Measurements from ENCODE around the gene COMT. TPM values are rescaled to one million over a fixed set of nuclear protein-coding genes. Genes with fewer than 3 reads are reported as not detected.

Gene COMT
- total RNA-seq, 2 experiments from 2014 or later = 90.8 to 112 TPM

Small RNA genes within 50 kb of the gene (microRNA-seq; reads per million reads assigned to microRNA genes)
- 2.3 reads per million for gene MIR4761 (ENCODE audit: borderline replicate concordance)

Other genes with a start within 250 kb of the COMT start
- 1.2 TPM in 1 of 2 replicates, not detected in the other for gene SEPTIN5, start 227.3 kb upstream of the COMT start, total RNA-seq (2014; rRNA removed; shearing (Covaris generic))
- gene SEPTIN5, start 227.3 kb upstream of the COMT start, total RNA-seq (2022) = not detected in 2 replicates
- not detected in 2 replicates for gene GP1BB, start 218.2 kb upstream of the COMT start, total RNA-seq (2014; rRNA removed; shearing (Covaris generic))
- gene GP1BB, start 218.2 kb upstream of the COMT start, total RNA-seq (2022) = not detected in 2 replicates
- gene TBX1, start 181.0 kb upstream of the COMT start, total RNA-seq (2014; rRNA removed; shearing (Covaris generic)) = not detected in 2 replicates
- 0.23 TPM in 1 of 2 replicates, not detected in the other for gene TBX1, start 181.0 kb upstream of the COMT start, total RNA-seq (2022)
- gene GNB1L, start 86.9 kb upstream of the COMT start, total RNA-seq (2014; rRNA removed; shearing (Covaris generic)) = 21.2 and 26.7 TPM in 2 replicates
- gene GNB1L, start 86.9 kb upstream of the COMT start, total RNA-seq (2022) = 12.9 and 13.1 TPM in 2 replicates
- 25.5 and 28.2 TPM in 2 replicates for gene RTL10, start 86.9 kb upstream of the COMT start, total RNA-seq (2014; rRNA removed; shearing (Covaris generic))
- 26.1 and 26.2 TPM in 2 replicates for gene RTL10, start 86.9 kb upstream of the COMT start, total RNA-seq (2022)
- gene TXNRD2, start within 50 bp of the COMT start, total RNA-seq (2014; rRNA removed; shearing (Covaris generic)) = 24.1 and 28.9 TPM in 2 replicates
- gene TXNRD2, start within 50 bp of the COMT start, total RNA-seq (2022) = 23.5 and 24.7 TPM in 2 replicates
- gene ARVCF, start 75.1 kb downstream of the COMT start, total RNA-seq (2014; rRNA removed; shearing (Covaris generic)) = 1.8 and 2.9 TPM in 2 replicates
- 3.8 and 3.9 TPM in 2 replicates for gene ARVCF, start 75.1 kb downstream of the COMT start, total RNA-seq (2022)
- gene TANGO2, start 79.3 kb downstream of the COMT start, total RNA-seq (2014; rRNA removed; shearing (Covaris generic)) = 12.3 and 18.3 TPM in 2 replicates
- 23.3 and 25.0 TPM in 2 replicates for gene TANGO2, start 79.3 kb downstream of the COMT start, total RNA-seq (2022)
- gene DGCR8, start 138.5 kb downstream of the COMT start, total RNA-seq (2014; rRNA removed; shearing (Covaris generic)) = 49.5 and 53.4 TPM in 2 replicates
- gene DGCR8, start 138.5 kb downstream of the COMT start, total RNA-seq (2022) = 68.2 and 75.6 TPM in 2 replicates
- gene RANBP1, start 174.3 kb downstream of the COMT start, total RNA-seq (2014; rRNA removed; shearing (Covaris generic)) = 570 and 652 TPM in 2 replicates
- 398 and 406 TPM in 2 replicates for gene RANBP1, start 174.3 kb downstream of the COMT start, total RNA-seq (2022)
- gene TRMT2A, start 175.5 kb downstream of the COMT start, total RNA-seq (2014; rRNA removed; shearing (Covaris generic)) = 118 and 126 TPM in 2 replicates
- 97.5 and 104 TPM in 2 replicates for gene TRMT2A, start 175.5 kb downstream of the COMT start, total RNA-seq (2022)
- 1.8 and 2.3 TPM in 2 replicates for gene ZDHHC8, start 190.0 kb downstream of the COMT start, total RNA-seq (2014; rRNA removed; shearing (Covaris generic))
- 9.6 and 16.7 TPM in 2 replicates for gene ZDHHC8, start 190.0 kb downstream of the COMT start, total RNA-seq (2022)
- not detected in 2 replicates for gene CCDC188, start 209.3 kb downstream of the COMT start, total RNA-seq (2014; rRNA removed; shearing (Covaris generic))
- gene CCDC188, start 209.3 kb downstream of the COMT start, total RNA-seq (2022) = not detected in 2 replicates